SK-N-SH (cell line): ENCODE measurements around the gene EXOC4.

ENCODE experiments used
- EZH2phosphoT487 ChIP-seq: fragments of 200-600 bp; sonication (generic); IDR thresholded peaks from 2 replicates; pipeline ENCODE4 v1.6.1; 2017; ENCODE audit warnings: low read depth, mixed run types, mild to moderate bottlenecking, antibody characterized with exemption, moderate library complexity, borderline replicate concordance
- FOXJ3 ChIP-seq: sonication (generic); formaldehyde crosslinking; IDR thresholded peaks from 2 replicates; pipeline ENCODE4 v1.5.1; 2020; ENCODE audit warnings: mild to moderate bottlenecking, missing genetic modification reagents
- FOXM1 ChIP-seq: IDR thresholded peaks from 2 replicates; pipeline ENCODE4 v1.4.0; 2012; ENCODE audit warnings: low read depth, mild to moderate bottlenecking
- JUND ChIP-seq: IDR thresholded peaks from 2 replicates; pipeline ENCODE4 v1.4.0; 2012
- POLR2AphosphoS5 ChIP-seq: IDR thresholded peaks from 2 replicates; pipeline ENCODE4 v1.6.1; 2012; ENCODE audit warnings: low read depth, low read length
- SIN3A ChIP-seq: IDR thresholded peaks from 2 replicates; pipeline ENCODE4 v1.6.1; 2012; ENCODE audit warnings: low read depth, mild to moderate bottlenecking, low read length, moderate library complexity, borderline replicate concordance
- TAF1 ChIP-seq: IDR thresholded peaks from 2 replicates; pipeline ENCODE4 v1.6.1; 2012; ENCODE audit warnings: low read depth, mild to moderate bottlenecking, low read length, moderate library complexity, borderline replicate concordance
- TEAD4 ChIP-seq: IDR thresholded peaks from 2 replicates; pipeline ENCODE4 v1.4.0; 2012; ENCODE audit warnings: mild to moderate bottlenecking, borderline replicate concordance; ENCODE audit not compliant: insufficient read depth
- TF ChIP-seq, protein P1 (sequence below): fragments of 200-600 bp; sonication (generic); IDR thresholded peaks from 2 replicates; pipeline ENCODE4 v1.6.1; 2017; ENCODE audit warnings: antibody characterized with exemption, mild to moderate bottlenecking, moderate library complexity
- TF ChIP-seq, protein P2 (sequence below): IDR thresholded peaks from 2 replicates; pipeline ENCODE4 v1.6.1; 2012; ENCODE audit warnings: mild to moderate bottlenecking, low read depth, low read length, moderate library complexity

DNA sequence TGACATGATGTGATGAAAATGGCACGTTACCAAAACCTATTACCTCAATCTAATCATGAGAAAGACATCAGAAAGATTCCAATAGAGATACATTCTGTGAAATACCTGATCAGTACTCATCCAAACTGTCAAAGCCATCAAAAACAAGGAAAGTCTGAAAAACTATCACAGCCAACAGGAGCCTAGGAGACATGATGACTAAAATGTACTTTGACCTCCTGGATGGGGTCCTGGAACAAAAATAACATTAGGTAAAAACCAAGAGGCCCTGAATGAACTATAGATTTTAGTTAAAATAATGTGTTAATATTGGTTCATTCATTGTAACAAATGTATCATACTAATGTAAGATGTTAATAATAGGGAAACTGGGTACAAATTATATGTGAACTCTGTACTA, 760.4 kb downstream of the EXOC4 start:
- TF ChIP-seq, protein P1, sequence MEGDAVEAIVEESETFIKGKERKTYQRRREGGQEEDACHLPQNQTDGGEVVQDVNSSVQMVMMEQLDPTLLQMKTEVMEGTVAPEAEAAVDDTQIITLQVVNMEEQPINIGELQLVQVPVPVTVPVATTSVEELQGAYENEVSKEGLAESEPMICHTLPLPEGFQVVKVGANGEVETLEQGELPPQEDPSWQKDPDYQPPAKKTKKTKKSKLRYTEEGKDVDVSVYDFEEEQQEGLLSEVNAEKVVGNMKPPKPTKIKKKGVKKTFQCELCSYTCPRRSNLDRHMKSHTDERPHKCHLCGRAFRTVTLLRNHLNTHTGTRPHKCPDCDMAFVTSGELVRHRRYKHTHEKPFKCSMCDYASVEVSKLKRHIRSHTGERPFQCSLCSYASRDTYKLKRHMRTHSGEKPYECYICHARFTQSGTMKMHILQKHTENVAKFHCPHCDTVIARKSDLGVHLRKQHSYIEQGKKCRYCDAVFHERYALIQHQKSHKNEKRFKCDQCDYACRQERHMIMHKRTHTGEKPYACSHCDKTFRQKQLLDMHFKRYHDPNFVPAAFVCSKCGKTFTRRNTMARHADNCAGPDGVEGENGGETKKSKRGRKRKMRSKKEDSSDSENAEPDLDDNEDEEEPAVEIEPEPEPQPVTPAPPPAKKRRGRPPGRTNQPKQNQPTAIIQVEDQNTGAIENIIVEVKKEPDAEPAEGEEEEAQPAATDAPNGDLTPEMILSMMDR = no peak
- TF ChIP-seq FOXJ3 (CRISPR knock-in tag) (no peak), SIN3A (no peak), FOXM1 (no peak), EZH2phosphoT487 (no peak), POLR2AphosphoS5 (no peak), TAF1 (no peak), TEAD4 (no peak), JUND (no peak)
- TF ChIP-seq, protein P2, sequence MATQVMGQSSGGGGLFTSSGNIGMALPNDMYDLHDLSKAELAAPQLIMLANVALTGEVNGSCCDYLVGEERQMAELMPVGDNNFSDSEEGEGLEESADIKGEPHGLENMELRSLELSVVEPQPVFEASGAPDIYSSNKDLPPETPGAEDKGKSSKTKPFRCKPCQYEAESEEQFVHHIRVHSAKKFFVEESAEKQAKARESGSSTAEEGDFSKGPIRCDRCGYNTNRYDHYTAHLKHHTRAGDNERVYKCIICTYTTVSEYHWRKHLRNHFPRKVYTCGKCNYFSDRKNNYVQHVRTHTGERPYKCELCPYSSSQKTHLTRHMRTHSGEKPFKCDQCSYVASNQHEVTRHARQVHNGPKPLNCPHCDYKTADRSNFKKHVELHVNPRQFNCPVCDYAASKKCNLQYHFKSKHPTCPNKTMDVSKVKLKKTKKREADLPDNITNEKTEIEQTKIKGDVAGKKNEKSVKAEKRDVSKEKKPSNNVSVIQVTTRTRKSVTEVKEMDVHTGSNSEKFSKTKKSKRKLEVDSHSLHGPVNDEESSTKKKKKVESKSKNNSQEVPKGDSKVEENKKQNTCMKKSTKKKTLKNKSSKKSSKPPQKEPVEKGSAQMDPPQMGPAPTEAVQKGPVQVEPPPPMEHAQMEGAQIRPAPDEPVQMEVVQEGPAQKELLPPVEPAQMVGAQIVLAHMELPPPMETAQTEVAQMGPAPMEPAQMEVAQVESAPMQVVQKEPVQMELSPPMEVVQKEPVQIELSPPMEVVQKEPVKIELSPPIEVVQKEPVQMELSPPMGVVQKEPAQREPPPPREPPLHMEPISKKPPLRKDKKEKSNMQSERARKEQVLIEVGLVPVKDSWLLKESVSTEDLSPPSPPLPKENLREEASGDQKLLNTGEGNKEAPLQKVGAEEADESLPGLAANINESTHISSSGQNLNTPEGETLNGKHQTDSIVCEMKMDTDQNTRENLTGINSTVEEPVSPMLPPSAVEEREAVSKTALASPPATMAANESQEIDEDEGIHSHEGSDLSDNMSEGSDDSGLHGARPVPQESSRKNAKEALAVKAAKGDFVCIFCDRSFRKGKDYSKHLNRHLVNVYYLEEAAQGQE = no peak
